SK-N-SH (cell line): ENCODE results near the gene CNTN3.

Experiments
- CHD2 ChIP-seq: fragments of 150-350 bp; IDR thresholded peaks from 2 replicates; pipeline ENCODE4 v1.6.1; 2018; ENCODE audit warnings: low read length; ENCODE audit not compliant: partially characterized antibody
- ELF1 ChIP-seq: IDR thresholded peaks from 2 replicates; pipeline ENCODE4 v1.4.0; 2012
- EP300 ChIP-seq, 2 experiments: IDR thresholded peaks; 2 replicates each; pipeline versions ENCODE4 v1.4.0 to v1.6.1; 2012; ENCODE audit warnings: borderline replicate concordance in 1 of 2, low read depth in 1 of 2, low read length in 1 of 2
- GABPA ChIP-seq: IDR thresholded peaks from 2 replicates; pipeline ENCODE4 v1.4.0; 2012; ENCODE audit warnings: low read depth, mild to moderate bottlenecking
- NFIC ChIP-seq: IDR thresholded peaks from 2 replicates; pipeline ENCODE4 v1.4.0; 2012; ENCODE audit warnings: borderline replicate concordance
- RAD21 ChIP-seq: IDR thresholded peaks from 2 replicates; pipeline ENCODE4 v1.6.1; 2012; ENCODE audit warnings: mild to moderate bottlenecking, low read length
- RFX5 ChIP-seq: IDR thresholded peaks from 2 replicates; pipeline ENCODE4 v1.6.1; 2012; ENCODE audit warnings: mild to moderate bottlenecking, improper control_type of control experiment, low read length
- SIN3A ChIP-seq: IDR thresholded peaks from 2 replicates; pipeline ENCODE4 v1.6.1; 2012; ENCODE audit warnings: low read depth, mild to moderate bottlenecking, low read length, moderate library complexity, borderline replicate concordance
- TAF1 ChIP-seq: IDR thresholded peaks from 2 replicates; pipeline ENCODE4 v1.6.1; 2012; ENCODE audit warnings: low read depth, mild to moderate bottlenecking, low read length, moderate library complexity, borderline replicate concordance
- YY1 ChIP-seq: IDR thresholded peaks from 2 replicates; pipeline ENCODE4 v1.4.0; 2012; ENCODE audit warnings: low read depth, mild to moderate bottlenecking
- TF ChIP-seq, protein P1 (sequence below): fragments of 200-600 bp; sonication (generic); IDR thresholded peaks from 2 replicates; pipeline ENCODE4 v1.6.1; 2017; ENCODE audit warnings: antibody characterized with exemption, mild to moderate bottlenecking, moderate library complexity
- TF ChIP-seq, protein P2 (sequence below): IDR thresholded peaks from 2 replicates; pipeline ENCODE4 v1.6.1; 2012; ENCODE audit warnings: mild to moderate bottlenecking, low read depth, low read length, moderate library complexity
- TF ChIP-seq, protein P3 (sequence below): fragments of 150-350 bp; IDR thresholded peaks from 2 replicates; pipeline ENCODE4 v1.6.1; 2017; ENCODE audit warnings: antibody characterized with exemption, low read length, low read depth, borderline replicate concordance

DNA sequence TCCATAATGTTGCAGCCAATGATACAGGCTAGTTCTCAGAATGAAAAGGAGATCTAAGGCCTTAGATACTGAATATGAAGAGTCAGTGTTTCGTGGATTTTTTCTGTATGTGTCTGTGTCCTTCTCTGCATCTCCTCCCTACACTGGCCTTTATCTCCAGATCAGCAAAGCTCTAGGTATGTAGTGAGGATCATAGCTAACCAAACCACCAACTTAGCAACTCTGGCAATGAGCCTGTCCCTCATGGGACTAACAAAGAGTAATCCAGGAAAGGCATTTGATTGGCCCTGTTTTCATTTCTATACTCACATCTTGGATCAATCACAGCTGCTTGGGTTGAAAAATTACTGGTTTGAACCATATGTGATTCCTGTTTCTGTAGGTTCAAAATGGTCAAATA is 18.6 kb upstream of the CNTN3 start:
- TF ChIP-seq, protein P1, sequence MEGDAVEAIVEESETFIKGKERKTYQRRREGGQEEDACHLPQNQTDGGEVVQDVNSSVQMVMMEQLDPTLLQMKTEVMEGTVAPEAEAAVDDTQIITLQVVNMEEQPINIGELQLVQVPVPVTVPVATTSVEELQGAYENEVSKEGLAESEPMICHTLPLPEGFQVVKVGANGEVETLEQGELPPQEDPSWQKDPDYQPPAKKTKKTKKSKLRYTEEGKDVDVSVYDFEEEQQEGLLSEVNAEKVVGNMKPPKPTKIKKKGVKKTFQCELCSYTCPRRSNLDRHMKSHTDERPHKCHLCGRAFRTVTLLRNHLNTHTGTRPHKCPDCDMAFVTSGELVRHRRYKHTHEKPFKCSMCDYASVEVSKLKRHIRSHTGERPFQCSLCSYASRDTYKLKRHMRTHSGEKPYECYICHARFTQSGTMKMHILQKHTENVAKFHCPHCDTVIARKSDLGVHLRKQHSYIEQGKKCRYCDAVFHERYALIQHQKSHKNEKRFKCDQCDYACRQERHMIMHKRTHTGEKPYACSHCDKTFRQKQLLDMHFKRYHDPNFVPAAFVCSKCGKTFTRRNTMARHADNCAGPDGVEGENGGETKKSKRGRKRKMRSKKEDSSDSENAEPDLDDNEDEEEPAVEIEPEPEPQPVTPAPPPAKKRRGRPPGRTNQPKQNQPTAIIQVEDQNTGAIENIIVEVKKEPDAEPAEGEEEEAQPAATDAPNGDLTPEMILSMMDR: no peak
- TF ChIP-seq ELF1 (no peak), NFIC (no peak), TAF1 (no peak), SIN3A (no peak), YY1 (no peak), RFX5 (no peak), EP300 (IDR thresholded peaks at IDR 0.05; ENCODE audit: borderline replicate concordance in 1 of 2, low read depth in 1 of 2, low read length in 1 of 2) (no peak), CHD2 (no peak), RAD21 (no peak), GABPA (no peak)
- TF ChIP-seq, protein P2, sequence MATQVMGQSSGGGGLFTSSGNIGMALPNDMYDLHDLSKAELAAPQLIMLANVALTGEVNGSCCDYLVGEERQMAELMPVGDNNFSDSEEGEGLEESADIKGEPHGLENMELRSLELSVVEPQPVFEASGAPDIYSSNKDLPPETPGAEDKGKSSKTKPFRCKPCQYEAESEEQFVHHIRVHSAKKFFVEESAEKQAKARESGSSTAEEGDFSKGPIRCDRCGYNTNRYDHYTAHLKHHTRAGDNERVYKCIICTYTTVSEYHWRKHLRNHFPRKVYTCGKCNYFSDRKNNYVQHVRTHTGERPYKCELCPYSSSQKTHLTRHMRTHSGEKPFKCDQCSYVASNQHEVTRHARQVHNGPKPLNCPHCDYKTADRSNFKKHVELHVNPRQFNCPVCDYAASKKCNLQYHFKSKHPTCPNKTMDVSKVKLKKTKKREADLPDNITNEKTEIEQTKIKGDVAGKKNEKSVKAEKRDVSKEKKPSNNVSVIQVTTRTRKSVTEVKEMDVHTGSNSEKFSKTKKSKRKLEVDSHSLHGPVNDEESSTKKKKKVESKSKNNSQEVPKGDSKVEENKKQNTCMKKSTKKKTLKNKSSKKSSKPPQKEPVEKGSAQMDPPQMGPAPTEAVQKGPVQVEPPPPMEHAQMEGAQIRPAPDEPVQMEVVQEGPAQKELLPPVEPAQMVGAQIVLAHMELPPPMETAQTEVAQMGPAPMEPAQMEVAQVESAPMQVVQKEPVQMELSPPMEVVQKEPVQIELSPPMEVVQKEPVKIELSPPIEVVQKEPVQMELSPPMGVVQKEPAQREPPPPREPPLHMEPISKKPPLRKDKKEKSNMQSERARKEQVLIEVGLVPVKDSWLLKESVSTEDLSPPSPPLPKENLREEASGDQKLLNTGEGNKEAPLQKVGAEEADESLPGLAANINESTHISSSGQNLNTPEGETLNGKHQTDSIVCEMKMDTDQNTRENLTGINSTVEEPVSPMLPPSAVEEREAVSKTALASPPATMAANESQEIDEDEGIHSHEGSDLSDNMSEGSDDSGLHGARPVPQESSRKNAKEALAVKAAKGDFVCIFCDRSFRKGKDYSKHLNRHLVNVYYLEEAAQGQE: no peak
- TF ChIP-seq, protein P3, sequence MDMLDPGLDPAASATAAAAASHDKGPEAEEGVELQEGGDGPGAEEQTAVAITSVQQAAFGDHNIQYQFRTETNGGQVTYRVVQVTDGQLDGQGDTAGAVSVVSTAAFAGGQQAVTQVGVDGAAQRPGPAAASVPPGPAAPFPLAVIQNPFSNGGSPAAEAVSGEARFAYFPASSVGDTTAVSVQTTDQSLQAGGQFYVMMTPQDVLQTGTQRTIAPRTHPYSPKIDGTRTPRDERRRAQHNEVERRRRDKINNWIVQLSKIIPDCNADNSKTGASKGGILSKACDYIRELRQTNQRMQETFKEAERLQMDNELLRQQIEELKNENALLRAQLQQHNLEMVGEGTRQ: no peak
